ENCODE results near the gene MYO1D.

GRCh38 chr17:32693194-32693897, 183.6 kb downstream of the MYO1D start:
- TF ChIP-seq CTCF (IDR thresholded peaks at IDR 0.05): no peak
- TF ChIP-seq SIN3A (IDR thresholded peaks at IDR 0.05; ENCODE audit: borderline replicate concordance, insufficient read depth, low read depth, low read length): no peak

Measured in Panc1 (cell line).